MCF 10A (cell line): Measurements from ENCODE around the gene TTC39C. TPM values are rescaled to one million over a fixed set of nuclear protein-coding genes. Genes with fewer than 3 reads are reported as not detected.

ENCODE experiments used
- BruUV-seq: library from RNA; stranded (reverse); fragments of 400-500 nt; replicated peaks from 2 replicates; lab custom pipeline; 2021; lab: Mats Ljungman, UMichigan
- CTCF ChIA-PET: fragments of 300-600 bp; sonication (Branson Sonifier 250); formaldehyde crosslinking; extraction: SDS; loops from one replicate; lab custom pipeline; 2021; ENCODE audit warnings: antibody characterized with exemption, inconsistent platforms; lab: Yijun Ruan, JAX
- POLR2A ChIA-PET: fragments of 300-600, 350-650 bp; sonication (Branson Sonifier 250); formaldehyde crosslinking; extraction: SDS; loops from one replicate; lab custom pipeline; 2020; ENCODE audit warnings: antibody characterized with exemption, inconsistent platforms; lab: Yijun Ruan, JAX
- DNase-seq: peaks from one replicate; pipeline ENCODE4 v3.0.0-alpha.2; 2018; ENCODE audit not compliant: unreplicated experiment
- H3K27ac Mint-ChIP-seq: one replicate; pipeline ENCODE4 v1.8.0; 2022; ENCODE audit warnings: mild to moderate bottlenecking, low read depth, mixed read lengths; ENCODE audit not compliant: unreplicated experiment
- H3K27me3 Mint-ChIP-seq: one replicate; pipeline ENCODE4 v1.8.0; 2022; ENCODE audit warnings: mixed read lengths; ENCODE audit not compliant: insufficient read depth, unreplicated experiment
- H3K36me3 Mint-ChIP-seq: one replicate; pipeline ENCODE4 v1.8.0; 2022; ENCODE audit warnings: mild to moderate bottlenecking, moderate library complexity, mixed read lengths; ENCODE audit not compliant: insufficient read depth, unreplicated experiment
- H3K4me1 Mint-ChIP-seq: one replicate; pipeline ENCODE4 v1.8.0; 2022; ENCODE audit warnings: mixed read lengths; ENCODE audit not compliant: insufficient read depth, unreplicated experiment
- H3K4me3 Mint-ChIP-seq: one replicate; pipeline ENCODE4 v1.8.0; 2022; ENCODE audit warnings: mild to moderate bottlenecking, moderate library complexity, mixed read lengths; ENCODE audit not compliant: unreplicated experiment
- H3K9me3 Mint-ChIP-seq: one replicate; pipeline ENCODE4 v1.8.0; 2022; ENCODE audit warnings: mixed read lengths; ENCODE audit not compliant: unreplicated experiment
- intact Hi-C: fragments of 100-400 bp; cut with micrococcal nuclease; formaldehyde crosslinking; loops from 2 replicates; pipeline ENCODE4 v1.14.1; 2022
- total RNA-seq: library from RNA; stranded (reverse); gene quantifications from 2 replicates; pipeline ENCODE4 v1.2.3, GENCODE V29; 2022
- TF ChIP-seq, protein P1 (sequence below): fragments of 200-600 bp; IDR thresholded peaks from one replicate; pipeline ENCODE4 v1.8.0; 2022; ENCODE audit warnings: antibody characterized with exemption, mild to moderate bottlenecking; ENCODE audit not compliant: unreplicated experiment

The TTC39C gene
- total RNA-seq, 1 experiment from 2014 or later = 12.9 TPM

DNA sequence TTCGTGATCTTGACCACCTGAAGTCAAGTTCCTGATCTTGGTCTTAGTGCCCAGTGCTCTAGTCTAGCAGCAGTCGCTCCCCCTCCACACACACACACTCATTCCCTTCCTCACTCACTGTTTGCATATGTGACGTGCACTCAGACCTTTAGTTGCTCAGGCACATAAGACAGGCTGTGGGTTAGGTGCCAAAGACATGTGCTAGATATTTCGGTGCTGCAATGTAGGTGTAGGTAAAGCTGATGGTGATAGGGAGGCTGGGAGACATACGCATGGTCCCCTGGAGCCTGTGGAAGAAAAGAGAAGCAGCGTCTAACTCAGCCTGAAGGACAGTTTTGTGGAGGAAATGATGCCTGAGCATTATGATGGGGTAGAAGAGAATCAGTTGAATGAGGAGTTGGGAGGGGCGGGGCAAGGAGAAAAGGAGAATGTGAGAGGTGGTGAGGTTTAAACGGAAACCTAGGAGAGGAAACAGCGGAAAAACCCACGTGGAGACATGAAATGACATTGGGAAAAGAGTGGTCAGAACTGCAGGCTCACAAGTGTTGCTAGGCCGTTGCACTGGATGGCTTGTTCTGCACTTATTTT is 3.8 kb downstream of the TTC39C start:
- Mint-ChIP-seq H3K27ac (no peak overlapping the region), H3K4me3 (no peak overlapping the region), H3K4me1 (peaks cover 38% of the 10 kb centered on the region), H3K9me3 (no peaks in the 10 kb centered on the region), H3K36me3 (peaks cover 6% of the 10 kb centered on the region), H3K27me3 (no peaks in the 10 kb centered on the region)
- intact Hi-C loops = loop anchor here (5.0 kb wide), 1 partner anchor 99 kb away; no protein-coding TSS in a partner anchor
- TF ChIP-seq, protein P1, sequence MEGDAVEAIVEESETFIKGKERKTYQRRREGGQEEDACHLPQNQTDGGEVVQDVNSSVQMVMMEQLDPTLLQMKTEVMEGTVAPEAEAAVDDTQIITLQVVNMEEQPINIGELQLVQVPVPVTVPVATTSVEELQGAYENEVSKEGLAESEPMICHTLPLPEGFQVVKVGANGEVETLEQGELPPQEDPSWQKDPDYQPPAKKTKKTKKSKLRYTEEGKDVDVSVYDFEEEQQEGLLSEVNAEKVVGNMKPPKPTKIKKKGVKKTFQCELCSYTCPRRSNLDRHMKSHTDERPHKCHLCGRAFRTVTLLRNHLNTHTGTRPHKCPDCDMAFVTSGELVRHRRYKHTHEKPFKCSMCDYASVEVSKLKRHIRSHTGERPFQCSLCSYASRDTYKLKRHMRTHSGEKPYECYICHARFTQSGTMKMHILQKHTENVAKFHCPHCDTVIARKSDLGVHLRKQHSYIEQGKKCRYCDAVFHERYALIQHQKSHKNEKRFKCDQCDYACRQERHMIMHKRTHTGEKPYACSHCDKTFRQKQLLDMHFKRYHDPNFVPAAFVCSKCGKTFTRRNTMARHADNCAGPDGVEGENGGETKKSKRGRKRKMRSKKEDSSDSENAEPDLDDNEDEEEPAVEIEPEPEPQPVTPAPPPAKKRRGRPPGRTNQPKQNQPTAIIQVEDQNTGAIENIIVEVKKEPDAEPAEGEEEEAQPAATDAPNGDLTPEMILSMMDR = no peak
- ChIA-PET CTCF (interaction anchor here (1.0 to 3.6 kb wide), 2 partner anchors 8 to 58 kb away, joined by 5 to 15 read pairs; no protein-coding TSS in a partner anchor), POLR2A (interaction anchor here (2.1 kb wide), 1 partner anchor 25 kb away, joined by 7 read pairs; no protein-coding TSS in a partner anchor)
- no TSS peak for BruUV-seq
- no peak for DNase-seq

DNA sequence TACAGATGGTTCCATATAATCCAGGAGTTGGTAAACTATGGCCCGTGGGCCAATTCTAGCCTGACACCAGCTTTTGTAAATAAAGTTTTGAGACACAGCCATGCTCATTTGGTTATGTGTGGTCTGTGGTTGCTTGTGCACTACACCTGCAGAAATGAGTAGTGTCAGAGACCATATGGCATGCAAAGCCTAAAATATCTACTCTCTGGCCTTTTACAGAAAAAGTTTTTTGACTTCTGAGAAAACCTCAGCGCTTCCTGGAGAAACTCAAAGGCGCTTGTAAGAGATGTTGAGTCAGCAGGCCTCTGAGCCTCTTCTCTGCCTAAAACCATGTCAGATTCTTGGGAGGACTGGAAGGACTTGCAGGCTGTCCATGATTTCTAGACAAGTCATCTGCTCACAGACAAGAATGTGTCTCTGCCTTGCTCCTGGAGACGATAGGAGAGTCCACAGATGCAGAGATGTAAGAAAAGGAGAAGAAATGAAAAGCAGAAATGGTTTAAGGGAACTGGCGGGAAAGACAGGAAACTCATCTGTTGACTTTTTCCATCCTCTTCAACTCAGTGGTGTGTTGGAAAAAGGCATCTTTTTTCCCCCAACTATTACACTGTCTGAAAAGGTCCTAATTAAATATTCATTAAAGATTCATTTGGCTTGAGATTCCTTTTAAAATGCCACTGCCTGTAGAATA is 5.2 kb downstream of the TTC39C start:
- no TSS peak for BruUV-seq
- POLR2A ChIA-PET = interaction anchor here (0.8 kb wide), 1 partner anchor 8 kb away, joined by 3 read pairs; no protein-coding TSS in a partner anchor
- Mint-ChIP-seq H3K9me3 (no peaks in the 10 kb centered on the region), H3K27ac (no peak overlapping the region), H3K4me3 (no peak overlapping the region), H3K36me3 (peaks cover 6% of the 10 kb centered on the region), H3K27me3 (no peaks in the 10 kb centered on the region), H3K4me1 (peaks cover 38% of the 10 kb centered on the region)
- CTCF ChIA-PET = no interaction called here
- DNase-seq = no peak
- intact Hi-C loops = loop anchor here (5.0 kb wide), 1 partner anchor 98 kb away; no protein-coding TSS in a partner anchor
- TF ChIP-seq, protein P1 = no peak

DNA sequence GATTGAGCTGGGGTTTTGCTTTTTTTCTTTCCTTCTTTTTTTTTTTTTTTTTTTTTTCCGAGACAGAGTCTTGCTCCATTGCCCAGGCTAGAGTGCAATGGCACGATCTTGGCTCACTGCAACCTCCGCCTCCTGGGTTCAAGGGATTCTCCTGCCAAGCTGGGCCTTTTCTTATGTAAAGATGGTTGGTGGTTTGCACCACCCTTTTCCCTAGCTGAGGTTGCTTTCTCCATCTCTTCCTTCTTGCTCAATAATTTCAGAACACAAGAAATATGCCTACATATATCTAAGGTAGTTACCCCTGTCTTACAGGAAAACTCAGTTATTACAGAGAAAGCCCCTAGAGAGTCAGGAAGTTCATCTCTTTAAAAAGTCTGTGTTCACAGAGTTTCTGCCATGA is 7.0 kb downstream of the TTC39C start:
- TF ChIP-seq, protein P1 = no peak
- BruUV-seq = no TSS peak
- ChIA-PET CTCF (interaction anchor here (1.6 kb wide), 1 partner anchor 55 kb away, joined by 3 read pairs; no protein-coding TSS in a partner anchor), POLR2A (interaction anchor here (0.9 to 1.3 kb wide), 2 partner anchors 17 to 23 kb away, joined by 3 read pairs; no protein-coding TSS in a partner anchor)
- DNase-seq = no peak
- Mint-ChIP-seq H3K27me3 (no peaks in the 10 kb centered on the region), H3K4me1 (peaks cover 33% of the 10 kb centered on the region), H3K4me3 (no peak overlapping the region), H3K9me3 (no peaks in the 10 kb centered on the region), H3K27ac (no peak overlapping the region), H3K36me3 (peaks cover 6% of the 10 kb centered on the region)
- intact Hi-C loops = no loop called here

DNA sequence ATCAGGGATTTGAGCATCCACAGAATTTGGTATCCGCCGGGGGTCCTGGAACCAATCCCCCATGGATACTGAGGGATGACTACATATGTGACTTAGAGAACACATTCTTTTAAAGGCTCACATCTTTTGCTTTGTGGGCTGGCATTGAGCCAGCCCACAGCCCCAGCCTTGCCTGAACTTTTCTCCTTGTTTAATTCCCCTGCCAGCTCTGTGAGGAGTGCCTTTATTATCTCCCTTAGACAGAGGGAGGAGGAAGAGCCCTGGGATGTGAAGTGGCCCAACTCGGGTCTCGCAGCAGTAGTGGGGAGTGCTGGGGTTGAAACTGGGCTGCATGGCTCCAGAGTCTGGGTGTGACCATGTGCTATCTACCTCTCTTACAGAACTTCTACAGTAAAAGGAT is 7.6 kb downstream of the TTC39C start:
- TF ChIP-seq, protein P1 = no peak
- Mint-ChIP-seq H3K27ac (no peak overlapping the region), H3K36me3 (peaks cover 6% of the 10 kb centered on the region), H3K4me1 (peaks cover 33% of the 10 kb centered on the region), H3K4me3 (no peak overlapping the region), H3K9me3 (no peaks in the 10 kb centered on the region), H3K27me3 (no peaks in the 10 kb centered on the region)
- intact Hi-C loops = no loop called here
- POLR2A ChIA-PET = interaction anchor here (0.9 kb wide), 1 partner anchor 16 kb away, joined by 3 read pairs; no protein-coding TSS in a partner anchor
- BruUV-seq = no TSS peak
- CTCF ChIA-PET = interaction anchor here (1.6 kb wide), 1 partner anchor 54 kb away, joined by 3 read pairs; no protein-coding TSS in a partner anchor
- no peak for DNase-seq
